K562 (cell line): ENCODE results near the gene DMD. TPM values are rescaled to one million over a fixed set of nuclear protein-coding genes. Genes with fewer than 3 reads are reported as not detected.

Experiments used
- ATAC-seq: fragments of 200-7000 bp; cut with Tn5 transposase; 3 replicates; pipeline ENCODE4 v1.9.1; 2020; ENCODE audit warnings: moderate library complexity
- BruUV-seq: library from RNA; stranded (reverse); fragments of 400-500 nt; replicated peaks from 2 replicates; lab custom pipeline; 2021; lab: Mats Ljungman, UMichigan
- CTCF ChIA-PET: fragments of 300-600 bp; formaldehyde crosslinking; extraction: SDS; loops from one replicate; lab custom pipeline; 2021; ENCODE audit warnings: low intra/inter-chr PET ratio; lab: Yijun Ruan, JAX
- POLR2A ChIA-PET: fragments of 300-600, 350-650 bp; sonication (Branson Sonifier 250); formaldehyde crosslinking; extraction: SDS; loops from one replicate; lab custom pipeline; 2021; ENCODE audit warnings: antibody characterized with exemption, inconsistent platforms; lab: Yijun Ruan, JAX
- DNase-seq, 4 experiments: peaks; one replicate each; pipeline versions ENCODE4 v3.0.0 to v3.0.0-alpha.2; 2011 to 2018; ENCODE audit warnings: low spot score in 3 of 4, mixed read lengths in 3 of 4; ENCODE audit errors: extremely low read depth in 1 of 4
- FAIRE-seq: peaks from 2 replicates; lab custom pipeline; 2011; peaks lifted over from hg19 to GRCh38; lab: Jason Lieb, UNC
- H2AFZ ChIP-seq: 2 replicates; pipeline ENCODE4 v1.6.0; 2011; ENCODE audit warnings: low read depth, low read length, control low read depth, inconsistent platforms
- H3K27ac ChIP-seq: fragments of 200-600 bp; 3 replicates; pipeline ENCODE4 v1.8.0; 2011; ENCODE audit warnings: low read depth, mild to moderate bottlenecking, control low read depth, inconsistent platforms, low read length, moderate library complexity, mixed read lengths; ENCODE audit errors: extremely low read depth
- H3K27me3 ChIP-seq, 2 experiments: fragments of 300-600 bp in 1 of 2; 2 replicates in 1 of 2; 3 replicates in 1 of 2; pipeline versions ENCODE4 v1.6.0 to v1.8.0; 2011; ENCODE audit warnings: inconsistent platforms in 2 of 2, low read length in 2 of 2, mild to moderate bottlenecking in 1 of 2, mixed read lengths in 1 of 2, moderate library complexity in 1 of 2; ENCODE audit not compliant: control insufficient read depth in 2 of 2, insufficient read depth in 2 of 2
- H3K36me3 ChIP-seq: fragments of 300-600 bp; 3 replicates; pipeline ENCODE4 v1.8.0; 2011; ENCODE audit warnings: mild to moderate bottlenecking, low read length, inconsistent platforms; ENCODE audit not compliant: control insufficient read depth, insufficient read depth
- H3K4me1 ChIP-seq, 2 experiments: fragments of 200-600 bp in 1 of 2; replicated peaks in 1 of 2; 2 replicates in 1 of 2; 3 replicates in 1 of 2; pipeline versions ENCODE4 v1.5.1 to v1.8.0; 2011; ENCODE audit warnings: inconsistent platforms in 2 of 2, low read length in 2 of 2, mild to moderate bottlenecking in 1 of 2, mixed read lengths in 1 of 2, moderate library complexity in 1 of 2; ENCODE audit not compliant: control insufficient read depth in 2 of 2, insufficient read depth in 2 of 2
- H3K4me2 ChIP-seq: 2 replicates; pipeline ENCODE4 v1.6.1; 2011; ENCODE audit warnings: low read length, control low read depth, inconsistent platforms, mixed read lengths; ENCODE audit not compliant: insufficient read depth
- H3K4me3 ChIP-seq: fragments of 200-600 bp; sonication (generic), shearing (Covaris generic); 2 replicates; pipeline ENCODE4 v1.5.1; 2016; ENCODE audit warnings: control low read depth, inconsistent platforms
- H3K79me2 ChIP-seq: fragments of 200-600 bp; 3 replicates; pipeline ENCODE4 v1.8.0; 2011; ENCODE audit warnings: low read length, inconsistent platforms; ENCODE audit not compliant: control insufficient read depth, insufficient read depth
- H3K9ac ChIP-seq, 2 experiments: 2 replicates each; pipeline versions ENCODE4 v1.6.0 to v1.6.1; 2011; ENCODE audit warnings: low read depth in 2 of 2, low read length in 2 of 2, control low read depth in 1 of 2, inconsistent platforms in 1 of 2, mild to moderate bottlenecking in 1 of 2, mixed read lengths in 1 of 2; ENCODE audit not compliant: insufficient read depth in 1 of 2
- H3K9me1 ChIP-seq: one replicate; pipeline ENCODE4 v1.6.0; 2011; ENCODE audit warnings: inconsistent platforms, mild to moderate bottlenecking, low read length, moderate library complexity; ENCODE audit not compliant: control insufficient read depth, insufficient read depth
- H3K9me3 ChIP-seq: replicated peaks from 2 replicates; pipeline ENCODE4 v1.5.1; 2011; ENCODE audit warnings: low read depth, low read length, inconsistent platforms; ENCODE audit not compliant: control insufficient read depth, insufficient read depth
- H4K20me1 ChIP-seq: replicated peaks from 2 replicates; pipeline ENCODE4 v1.6.1; 2011; ENCODE audit warnings: low read length, inconsistent platforms, mixed read lengths; ENCODE audit not compliant: control insufficient read depth, insufficient read depth
- ELF4 ChIP-seq: fragments of 450-650 bp; formaldehyde crosslinking; IDR thresholded peaks from 2 replicates; pipeline ENCODE4 v1.4.0; 2022; ENCODE audit warnings: missing genetic modification characterization
- FIP1L1 ChIP-seq: fragments of 200-400 bp; formaldehyde crosslinking; IDR thresholded peaks from 2 replicates; pipeline ENCODE4 v1.6.1; 2018; ENCODE audit warnings: mild to moderate bottlenecking, low read depth, low read length; ENCODE audit not compliant: poor library complexity, severe bottlenecking
- NFE2L1 ChIP-seq: fragments of 450-650 bp; IDR thresholded peaks from 2 replicates; pipeline ENCODE4 v1.6.1; 2016; ENCODE audit warnings: missing genetic modification characterization, low read depth, mild to moderate bottlenecking, missing compliant biosample characterization, moderate library complexity, borderline replicate concordance
- PHB2 ChIP-seq: fragments of 450-650 bp; IDR thresholded peaks from 2 replicates; pipeline ENCODE4 v1.6.1; 2017; ENCODE audit warnings: low read depth
- RBM17 ChIP-seq: fragments of 200-400 bp; formaldehyde crosslinking; IDR thresholded peaks from 2 replicates; pipeline ENCODE4 v1.6.1; 2017; ENCODE audit warnings: low read depth, mild to moderate bottlenecking, low read length, borderline replicate concordance
- ZBTB1 ChIP-seq: sonication (generic); formaldehyde crosslinking; IDR thresholded peaks from 2 replicates; pipeline ENCODE4 v1.8.1; 2023; ENCODE audit warnings: missing genetic modification reagents, low read depth, mild to moderate bottlenecking, borderline replicate concordance
- ZNF174 ChIP-seq: fragments of 250-450 bp; sonication (Bioruptor Pico); IDR thresholded peaks from 2 replicates; pipeline ENCODE4 v1.4.0; 2020; ENCODE audit warnings: mild to moderate bottlenecking
- ZNF384 ChIP-seq: IDR thresholded peaks from 2 replicates; pipeline ENCODE4 v1.6.1; 2012; ENCODE audit warnings: low read depth, low read length, improper control_type of control experiment
- WGBS: fragments of 100-300 bp; shearing (Covaris generic); methylation state at CpG from one replicate; pipeline ENCODE4 v1.1.6; 2016; ENCODE audit warnings: low coverage, mixed read lengths; ENCODE audit not compliant: insufficient coverage; ENCODE audit errors: missing lambda C conversion rate; 5-methylcytosine and 5-hydroxymethylcytosine counted together
- in situ Hi-C: fragments of 300-500 bp; cut with MboI; formaldehyde crosslinking; loops from 4 replicates; pipeline ENCODE4 v1.15.0; 2018; ENCODE audit warnings: inconsistent platforms, mixed read lengths
- intact Hi-C: fragments of 100-400 bp; cut with micrococcal nuclease; formaldehyde crosslinking; loops from 2 replicates; pipeline ENCODE4 v1.14.2; 2022
- polyA plus RNA-seq, 8 experiments: library from polyadenylated mRNA; depleted of rRNA in 4 of 8; stranded (reverse) in 5 of 8; unstranded in 3 of 8; fragments of >200 nt; fragmentation: Nextera tagmentation in 2 of 8; fragmentation: Illumina TruSeq in 1 of 8; extraction: Ambion mirVana in 2 of 8; extraction: Trizol in 1 of 8; gene quantifications; 2 replicates each; pipeline versions ENCODE4 v1.2.1 to v1.2.3, GENCODE V29; 2011 to 2014; ENCODE audit warnings: inconsistent platforms in 1 of 8, missing spikeins in 1 of 8
- total RNA-seq, 7 experiments: library from RNA; depleted of rRNA in 6 of 7; stranded (reverse); fragments of >200 nt in 6 of 7; fragmentation: Illumina TruSeq in 2 of 7; extraction: Trizol in 2 of 7; gene quantifications; 2 replicates each; pipeline versions ENCODE4 v1.2.1 to v1.2.3, GENCODE V29; 2011 to 2021; ENCODE audit warnings: low replicate concordance in 1 of 7
- TF ChIP-seq, protein P1 (sequence below), 2 experiments: IDR thresholded peaks; 2 replicates each; pipeline ENCODE4 v1.6.1; 2011; ENCODE audit warnings: borderline replicate concordance in 1 of 2, control low read depth in 1 of 2, low read depth in 1 of 2, low read length in 1 of 2, mild to moderate bottlenecking in 1 of 2, mixed read lengths in 1 of 2, moderate library complexity in 1 of 2; ENCODE audit not compliant: insufficient read depth in 1 of 2, insufficient read length in 1 of 2, poor library complexity in 1 of 2, severe bottlenecking in 1 of 2; ENCODE audit errors: extremely low read depth in 1 of 2
- TF ChIP-seq, protein P2 (sequence below): fragments of 250-450 bp; sonication (Bioruptor Pico); IDR thresholded peaks from 2 replicates; pipeline ENCODE4 v1.8.0; 2022; ENCODE audit warnings: inconsistent platforms, mild to moderate bottlenecking, moderate library complexity, borderline replicate concordance
- TF ChIP-seq, protein P3 (sequence below): fragments of 250-450 bp; sonication (Bioruptor Pico); IDR thresholded peaks from 2 replicates; pipeline ENCODE4 v1.5.0; 2020; ENCODE audit warnings: mild to moderate bottlenecking

The DMD gene
- total and polyA plus RNA-seq, 9 of the 15 experiments (the other 6 are each of a cell fraction or from before 2014, with no cell fraction given) = 3.8 to 20.4 (median 11.4) TPM

DNA sequence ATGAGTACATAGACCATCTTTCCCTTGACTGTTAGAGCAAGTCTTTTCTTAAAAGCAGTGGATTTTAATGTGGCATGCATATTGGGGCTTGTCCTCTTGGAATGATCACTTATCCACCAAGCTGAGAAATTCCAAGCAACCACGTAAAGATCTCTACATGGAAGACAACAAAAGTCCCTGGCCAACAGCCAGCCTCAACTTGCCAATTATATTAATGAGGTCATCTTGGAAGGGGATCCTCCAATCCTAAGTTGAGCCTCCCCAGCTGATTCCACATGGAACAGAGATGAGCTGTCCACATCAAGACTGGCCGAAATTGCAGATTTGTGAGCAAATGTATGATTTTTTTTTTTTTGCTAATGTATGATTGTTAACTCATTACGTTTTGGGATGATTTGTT is 2118.9 kb downstream of the DMD start:
- DNase-seq (no peak), ATAC-seq (no peak), FAIRE-seq (no peak)
- no peaks in the 10 kb centered on the region for H3K9me1 ChIP-seq
- in situ Hi-C loops (no loop called here), intact Hi-C loops (no loop called here)
- H3K9me3 ChIP-seq = no peaks in the 10 kb centered on the region
- TF ChIP-seq, protein P1, sequence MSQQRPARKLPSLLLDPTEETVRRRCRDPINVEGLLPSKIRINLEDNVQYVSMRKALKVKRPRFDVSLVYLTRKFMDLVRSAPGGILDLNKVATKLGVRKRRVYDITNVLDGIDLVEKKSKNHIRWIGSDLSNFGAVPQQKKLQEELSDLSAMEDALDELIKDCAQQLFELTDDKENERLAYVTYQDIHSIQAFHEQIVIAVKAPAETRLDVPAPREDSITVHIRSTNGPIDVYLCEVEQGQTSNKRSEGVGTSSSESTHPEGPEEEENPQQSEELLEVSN (IDR thresholded peaks at IDR 0.05; ENCODE audit: borderline replicate concordance in 1 of 2, extremely low read depth in 1 of 2, insufficient read depth in 1 of 2, insufficient read length in 1 of 2, low read depth in 1 of 2, low read length in 1 of 2, poor library complexity in 1 of 2, severe bottlenecking in 1 of 2) = no peak
- TF ChIP-seq ZNF384 (no peak), RBM17 (no peak), PHB2 (no peak), NFE2L1 (tag) (no peak), FIP1L1 (no peak), ELF4 (CRISPR knock-in tag) (no peak), ZBTB1 (CRISPR knock-in tag) (no peak), ZNF174 (no peak)
- TF ChIP-seq, protein P2, sequence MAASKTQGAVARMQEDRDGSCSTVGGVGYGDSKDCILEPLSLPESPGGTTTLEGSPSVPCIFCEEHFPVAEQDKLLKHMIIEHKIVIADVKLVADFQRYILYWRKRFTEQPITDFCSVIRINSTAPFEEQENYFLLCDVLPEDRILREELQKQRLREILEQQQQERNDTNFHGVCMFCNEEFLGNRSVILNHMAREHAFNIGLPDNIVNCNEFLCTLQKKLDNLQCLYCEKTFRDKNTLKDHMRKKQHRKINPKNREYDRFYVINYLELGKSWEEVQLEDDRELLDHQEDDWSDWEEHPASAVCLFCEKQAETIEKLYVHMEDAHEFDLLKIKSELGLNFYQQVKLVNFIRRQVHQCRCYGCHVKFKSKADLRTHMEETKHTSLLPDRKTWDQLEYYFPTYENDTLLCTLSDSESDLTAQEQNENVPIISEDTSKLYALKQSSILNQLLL (CRISPR knock-in tag) = no peak
- TF ChIP-seq, protein P3, sequence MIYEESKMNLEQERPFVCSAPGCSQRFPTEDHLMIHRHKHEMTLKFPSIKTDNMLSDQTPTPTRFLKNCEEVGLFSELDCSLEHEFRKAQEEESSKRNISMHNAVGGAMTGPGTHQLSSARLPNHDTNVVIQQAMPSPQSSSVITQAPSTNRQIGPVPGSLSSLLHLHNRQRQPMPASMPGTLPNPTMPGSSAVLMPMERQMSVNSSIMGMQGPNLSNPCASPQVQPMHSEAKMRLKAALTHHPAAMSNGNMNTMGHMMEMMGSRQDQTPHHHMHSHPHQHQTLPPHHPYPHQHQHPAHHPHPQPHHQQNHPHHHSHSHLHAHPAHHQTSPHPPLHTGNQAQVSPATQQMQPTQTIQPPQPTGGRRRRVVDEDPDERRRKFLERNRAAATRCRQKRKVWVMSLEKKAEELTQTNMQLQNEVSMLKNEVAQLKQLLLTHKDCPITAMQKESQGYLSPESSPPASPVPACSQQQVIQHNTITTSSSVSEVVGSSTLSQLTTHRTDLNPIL (CRISPR knock-in tag) = no peak
- no peaks in the 10 kb centered on the region for H3K79me2 ChIP-seq
- BruUV-seq = no TSS peak
- no peak overlapping the region for H3K27ac ChIP-seq
- CTCF ChIA-PET = no interaction called here
- H3K4me3 ChIP-seq = no peak overlapping the region
- H4K20me1 ChIP-seq = no peaks in the 10 kb centered on the region
- no peak overlapping the region for H3K9ac ChIP-seq
- no peaks in the 10 kb centered on the region for H3K4me1 ChIP-seq
- H3K36me3 ChIP-seq = no peaks in the 10 kb centered on the region
- H2AFZ ChIP-seq = no peak overlapping the region
- peaks cover 0 to 6% of the 10 kb centered on the region in 2 experiments; a peak in 3 of 5 replicates for H3K27me3 ChIP-seq
- 0% methylated on average over 3 of the region's 3 CpGs for WGBS
- H3K4me2 ChIP-seq = no peak overlapping the region
- POLR2A ChIA-PET = no interaction called here
